IPS DF 19.7 (cell line): Measurements from ENCODE around the gene MAML3.

Source experiments
- DNase-seq: peaks from one replicate; pipeline ENCODE4 v3.0.0-alpha.2; 2013; ENCODE audit warnings: low read depth, low spot score

Gene MAML3

GRCh38 chr4:140071806-140072205 is 82.2 kb downstream of the MAML3 start:
- no peak for DNase-seq

GRCh38 chr4:140070973-140071372 is 83.0 kb downstream of the MAML3 start:
- no peak for DNase-seq

GRCh38 chr4:140070366-140070765 is 83.6 kb downstream of the MAML3 start:
- no peak for DNase-seq

- DNase-seq = no peak
These were observed 84.9 kb downstream of the MAML3 start for GRCh38 chr4:140069066-140069465.

GRCh38 chr4:140068271-140068670 is 85.7 kb downstream of the MAML3 start:
- no peak for DNase-seq

GRCh38 chr4:140066031-140066930 is 87.7 kb downstream of the MAML3 start:
- no peak for DNase-seq

- no peak for DNase-seq
These were observed 88.6 kb downstream of the MAML3 start for GRCh38 chr4:140065393-140065792.

GRCh38 chr4:140061659-140062289 is 92.2 kb downstream of the MAML3 start:
- no peak for DNase-seq

GRCh38 chr4:140061194-140061593 is 92.8 kb downstream of the MAML3 start:
- DNase-seq = no peak

- DNase-seq = no peak
These were observed 94.8 kb downstream of the MAML3 start for GRCh38 chr4:140059159-140059558.

- no peak for DNase-seq
These were observed 96.3 kb downstream of the MAML3 start for GRCh38 chr4:140057701-140058100.

- DNase-seq = no peak
These were observed 98.0 kb downstream of the MAML3 start for GRCh38 chr4:140056015-140056414.

GRCh38 chr4:140054861-140055260 is 99.1 kb downstream of the MAML3 start:
- DNase-seq = no peak

- DNase-seq = no peak
These were observed 100.8 kb downstream of the MAML3 start for GRCh38 chr4:140053185-140053584.

- DNase-seq = no peak
These were observed 101.9 kb downstream of the MAML3 start for GRCh38 chr4:140052050-140052449.

GRCh38 chr4:140049849-140050637 is 103.9 kb downstream of the MAML3 start:
- peak; percentile 50 for DNase-seq

GRCh38 chr4:140049024-140049848 is 104.7 kb downstream of the MAML3 start:
- peak; percentile 90 for DNase-seq

- no peak for DNase-seq
These were observed 105.5 kb downstream of the MAML3 start for GRCh38 chr4:140048419-140048995.

GRCh38 chr4:140047786-140048185 is 106.2 kb downstream of the MAML3 start:
- DNase-seq = no peak

- DNase-seq = no peak
These were observed 106.9 kb downstream of the MAML3 start for GRCh38 chr4:140047017-140047640.

- no peak for DNase-seq
These were observed 107.4 kb downstream of the MAML3 start for GRCh38 chr4:140046543-140046942.
